Measurements from ENCODE around the gene PRKCE.

PRKCE gene

GRCh38 chr2:45643095-45643494, 8.4 kb upstream of the PRKCE start:
- H3K9me3 ChIP-seq (ENCODE audit: low read depth, low read length) = no peaks in the 10 kb centered on the region
- no peak overlapping the region for H3K9ac ChIP-seq (ENCODE audit: insufficient read length)
- no peak overlapping the region for H3K27ac ChIP-seq
- TF ChIP-seq EZH2 (IDR thresholded peaks at IDR 0.05) (no peak), FOXP2 (optimal IDR thresholded peaks at IDR 0.05; ENCODE audit: control extremely low read depth, extremely low read length, insufficient read depth) (no peak), POLR2AphosphoS5 (IDR thresholded peaks at IDR 0.05; ENCODE audit: borderline replicate concordance, low read depth, low read length) (no peak)
- H3K36me3 ChIP-seq (ENCODE audit: insufficient read depth, low read length) = no peaks in the 10 kb centered on the region
- H3K4me3 ChIP-seq = peak overlapping the region; percentile 64
- no peak for DNase-seq (ENCODE audit: low read depth, low spot score)

GRCh38 chr2:45643543-45644542, 7.6 kb upstream of the PRKCE start:
- Histone ChIP-seq H3K36me3 (ENCODE audit: insufficient read depth, low read length) (no peaks in the 10 kb centered on the region), H3K4me3 (peak overlapping the region; percentile 64), H3K27ac (no peak overlapping the region), H3K9ac (ENCODE audit: insufficient read length) (peak overlapping the region; percentile 14), H3K9me3 (ENCODE audit: low read depth, low read length) (no peaks in the 10 kb centered on the region)
- no peak for TF ChIP-seq EZH2 (IDR thresholded peaks at IDR 0.05)
- no peak for TF ChIP-seq FOXP2 (optimal IDR thresholded peaks at IDR 0.05; ENCODE audit: control extremely low read depth, extremely low read length, insufficient read depth)
- no peak for TF ChIP-seq POLR2AphosphoS5 (IDR thresholded peaks at IDR 0.05; ENCODE audit: borderline replicate concordance, low read depth, low read length)
- no peak for DNase-seq (ENCODE audit: low read depth, low spot score)

GRCh38 chr2:45646289-45646688, 5.2 kb upstream of the PRKCE start:
- no peaks in the 10 kb centered on the region for H3K36me3 ChIP-seq (ENCODE audit: insufficient read depth, low read length)
- no peaks in the 10 kb centered on the region for H3K9me3 ChIP-seq (ENCODE audit: low read depth, low read length)
- no peak overlapping the region for H3K27ac ChIP-seq
- H3K4me3 ChIP-seq = no peak overlapping the region
- no peak for DNase-seq (ENCODE audit: low read depth, low spot score)
- TF ChIP-seq EZH2 (IDR thresholded peaks at IDR 0.05) = no peak
- TF ChIP-seq POLR2AphosphoS5 (IDR thresholded peaks at IDR 0.05; ENCODE audit: borderline replicate concordance, low read depth, low read length) = no peak
- no peak for TF ChIP-seq FOXP2 (optimal IDR thresholded peaks at IDR 0.05; ENCODE audit: control extremely low read depth, extremely low read length, insufficient read depth)
- no peak overlapping the region for H3K9ac ChIP-seq (ENCODE audit: insufficient read length)

GRCh38 chr2:45647356-45647755, 4.1 kb upstream of the PRKCE start:
- DNase-seq (ENCODE audit: low read depth, low spot score) = no peak
- Histone ChIP-seq H3K9me3 (ENCODE audit: low read depth, low read length) (no peaks in the 10 kb centered on the region), H3K9ac (ENCODE audit: insufficient read length) (no peak overlapping the region), H3K4me3 (no peak overlapping the region), H3K36me3 (ENCODE audit: insufficient read depth, low read length) (no peaks in the 10 kb centered on the region), H3K27ac (no peak overlapping the region)
- no peak for TF ChIP-seq FOXP2 (optimal IDR thresholded peaks at IDR 0.05; ENCODE audit: control extremely low read depth, extremely low read length, insufficient read depth)
- no peak for TF ChIP-seq EZH2 (IDR thresholded peaks at IDR 0.05)
- TF ChIP-seq POLR2AphosphoS5 (IDR thresholded peaks at IDR 0.05; ENCODE audit: borderline replicate concordance, low read depth, low read length) = no peak

- no peak overlapping the region for H3K9ac ChIP-seq (ENCODE audit: insufficient read length)
- H3K4me3 ChIP-seq = no peak overlapping the region
- H3K9me3 ChIP-seq (ENCODE audit: low read depth, low read length) = no peaks in the 10 kb centered on the region
- DNase-seq (ENCODE audit: low read depth, low spot score) = no peak
- no peaks in the 10 kb centered on the region for H3K36me3 ChIP-seq (ENCODE audit: insufficient read depth, low read length)
- TF ChIP-seq POLR2AphosphoS5 (IDR thresholded peaks at IDR 0.05; ENCODE audit: borderline replicate concordance, low read depth, low read length) (no peak), FOXP2 (optimal IDR thresholded peaks at IDR 0.05; ENCODE audit: control extremely low read depth, extremely low read length, insufficient read depth) (no peak), EZH2 (IDR thresholded peaks at IDR 0.05) (no peak)
- H3K27ac ChIP-seq = no peak overlapping the region
These were observed 3.4 kb upstream of the PRKCE start for GRCh38 chr2:45647986-45648520.

- TF ChIP-seq FOXP2 (optimal IDR thresholded peaks at IDR 0.05; ENCODE audit: control extremely low read depth, extremely low read length, insufficient read depth) (no peak), EZH2 (IDR thresholded peaks at IDR 0.05) (no peak), POLR2AphosphoS5 (IDR thresholded peaks at IDR 0.05; ENCODE audit: borderline replicate concordance, low read depth, low read length) (no peak)
- Histone ChIP-seq H3K9me3 (ENCODE audit: low read depth, low read length) (no peaks in the 10 kb centered on the region), H3K27ac (no peak overlapping the region), H3K36me3 (ENCODE audit: insufficient read depth, low read length) (no peaks in the 10 kb centered on the region), H3K4me3 (no peak overlapping the region), H3K9ac (ENCODE audit: insufficient read length) (no peak overlapping the region)
- DNase-seq (ENCODE audit: low read depth, low spot score) = no peak
These were observed 2.8 kb upstream of the PRKCE start for GRCh38 chr2:45648636-45649035.

GRCh38 chr2:45649462-45649857, 2.0 kb upstream of the PRKCE start:
- H3K4me3 ChIP-seq = peak overlapping the region; percentile 92
- DNase-seq (ENCODE audit: low read depth, low spot score) = no peak
- TF ChIP-seq POLR2AphosphoS5 (IDR thresholded peaks at IDR 0.05; ENCODE audit: borderline replicate concordance, low read depth, low read length) (no peak), EZH2 (IDR thresholded peaks at IDR 0.05) (no peak), FOXP2 (optimal IDR thresholded peaks at IDR 0.05; ENCODE audit: control extremely low read depth, extremely low read length, insufficient read depth) (no peak)
- no peak overlapping the region for H3K27ac ChIP-seq
- H3K9ac ChIP-seq (ENCODE audit: insufficient read length) = no peak overlapping the region
- no peaks in the 10 kb centered on the region for H3K9me3 ChIP-seq (ENCODE audit: low read depth, low read length)
- no peaks in the 10 kb centered on the region for H3K36me3 ChIP-seq (ENCODE audit: insufficient read depth, low read length)
